Liver (tissue), 9 donors: ENCODE data around the gene MALRD1. TPM values are rescaled to one million over a fixed set of nuclear protein-coding genes. Genes with fewer than 3 reads are reported as not detected.

Experiments
- DNase-seq: peaks from one replicate; pipeline ENCODE4 v3.0.0-alpha.2; 2017; ENCODE audit warnings: low spot score
- H3K27ac ChIP-seq, 2 donors: one replicate each; pipeline ENCODE4 v1.7.0; 2013; ENCODE audit warnings: inconsistent platforms in 2 of 2, low read length in 2 of 2, control low read depth in 1 of 2, low read depth in 1 of 2, mild to moderate bottlenecking in 1 of 2
- H3K27me3 ChIP-seq, 4 donors: one replicate each; pipeline versions ENCODE4 v1.6.1 to v1.7.0; 2013; ENCODE audit warnings: low read length in 3 of 4, inconsistent platforms in 1 of 4, mild to moderate bottlenecking in 1 of 4, moderate library complexity in 1 of 4; ENCODE audit not compliant: control insufficient read depth in 4 of 4, insufficient read depth in 4 of 4
- H3K36me3 ChIP-seq, 4 donors: one replicate each; pipeline versions ENCODE4 v1.6.1 to v1.7.0; 2013; ENCODE audit warnings: low read length in 3 of 4, mild to moderate bottlenecking in 3 of 4, low read depth in 1 of 4, moderate library complexity in 1 of 4; ENCODE audit not compliant: control insufficient read depth in 4 of 4, insufficient read depth in 3 of 4
- H3K4me1 ChIP-seq, 4 donors: one replicate each; pipeline versions ENCODE4 v1.6.1 to v1.7.0; 2013; ENCODE audit warnings: low read length in 3 of 4, mild to moderate bottlenecking in 3 of 4, moderate library complexity in 1 of 4; ENCODE audit not compliant: control insufficient read depth in 4 of 4, insufficient read depth in 4 of 4
- H3K4me3 ChIP-seq, 3 donors: one replicate each; pipeline versions ENCODE4 v1.6.1 to v1.7.0; 2013; ENCODE audit warnings: low read length in 3 of 3, control low read depth in 1 of 3, low read depth in 1 of 3, mild to moderate bottlenecking in 1 of 3
- H3K9ac ChIP-seq, 2 donors: one replicate each; pipeline ENCODE4 v1.7.0; 2013; ENCODE audit warnings: low read length in 2 of 2, mild to moderate bottlenecking in 2 of 2, moderate library complexity in 2 of 2, control low read depth in 1 of 2, low read depth in 1 of 2
- H3K9me3 ChIP-seq, 4 donors: one replicate each; pipeline versions ENCODE4 v1.6.1 to v1.7.0; 2013; ENCODE audit warnings: low read length in 3 of 4; ENCODE audit not compliant: control insufficient read depth in 4 of 4
- ATF3 ChIP-seq: IDR thresholded peaks from 2 replicates; pipeline ENCODE4 v1.6.1; 2016; ENCODE audit warnings: antibody characterized with exemption
- CTCF ChIP-seq: fragments of 150-350 bp; IDR thresholded peaks from 2 replicates; pipeline ENCODE4 v1.5.1; 2017; ENCODE audit warnings: improper control_type of control experiment, low read depth, low read length; ENCODE audit not compliant: missing input control
- EGR1 ChIP-seq, 2 donors: IDR thresholded peaks; 2 replicates each; pipeline ENCODE4 v1.6.1; 2016 to 2018; ENCODE audit warnings: antibody characterized with exemption in 2 of 2, low read depth in 2 of 2
- FOXA2 ChIP-seq: IDR thresholded peaks from 2 replicates; pipeline ENCODE4 v1.6.1; 2016; ENCODE audit warnings: antibody characterized with exemption
- GABPA ChIP-seq, 2 donors: IDR thresholded peaks in 1 of 2; conservative IDR thresholded peaks in 1 of 2; 2 replicates each; pipeline ENCODE4 v1.6.1; 2016; ENCODE audit warnings: antibody characterized with exemption in 2 of 2, mild to moderate bottlenecking in 1 of 2, moderate library complexity in 1 of 2
- HNF4A ChIP-seq, 2 donors: conservative IDR thresholded peaks; 2 replicates each; pipeline ENCODE4 v1.6.1; 2016; ENCODE audit warnings: antibody characterized with exemption in 2 of 2, mild to moderate bottlenecking in 2 of 2
- HNF4G ChIP-seq: IDR thresholded peaks from 2 replicates; pipeline ENCODE4 v1.6.1; 2016; ENCODE audit warnings: antibody characterized with exemption
- RAD21 ChIP-seq, 2 donors: IDR thresholded peaks; 2 replicates each; pipeline ENCODE4 v1.6.1; 2016; ENCODE audit warnings: antibody characterized with exemption in 2 of 2, mild to moderate bottlenecking in 2 of 2
- RXRA ChIP-seq, 2 donors: IDR thresholded peaks; 2 replicates each; pipeline ENCODE4 v1.6.1; 2017 to 2018; ENCODE audit warnings: antibody characterized with exemption in 2 of 2, mild to moderate bottlenecking in 1 of 2
- TAF1 ChIP-seq: conservative IDR thresholded peaks from 2 replicates; pipeline ENCODE4 v1.6.1; 2016; ENCODE audit warnings: antibody characterized with exemption, mild to moderate bottlenecking
- YY1 ChIP-seq: IDR thresholded peaks from 2 replicates; pipeline ENCODE4 v1.6.1; 2016; ENCODE audit warnings: antibody characterized with exemption, mild to moderate bottlenecking
- ZBTB33 ChIP-seq: IDR thresholded peaks from 2 replicates; pipeline ENCODE4 v1.6.1; 2016; ENCODE audit warnings: antibody characterized with exemption
- WGBS: extraction: QIAGEN DNeasy Blood & Tissue Kit; methylation state at CpG from one replicate; pipeline ENCODE4 v1.1.7; 2013; 5-methylcytosine and 5-hydroxymethylcytosine counted together
- polyA plus RNA-seq, 2 donors: library from polyadenylated mRNA; stranded (reverse) in 1 of 2; unstranded in 1 of 2; fragments of 200-250 nt in 1 of 2; fragments of >200 nt in 1 of 2; fragmentation: Nextera tagmentation in 1 of 2; extraction: Ambion mirVana in 1 of 2; gene quantifications; one replicate each; pipeline versions ENCODE4 v1.2.1 to v1.2.3, GENCODE V29; 2013 to 2015
- total RNA-seq, 2 donors: library from RNA; depleted of rRNA; stranded (reverse); fragments of >200 nt; gene quantifications; one replicate each; pipeline ENCODE4 v1.2.3, GENCODE V29; 2014
- TF ChIP-seq, protein P1 (sequence below): IDR thresholded peaks from 2 replicates; pipeline ENCODE4 v1.6.1; 2016; ENCODE audit warnings: antibody characterized with exemption
- donor health status: healthy.
- donor health status: healthy.
- donor health status: healthy.
- donor health status: healthy.
- donor health status: healthy.

MALRD1 gene
- total and polyA plus RNA-seq, 4 donors, result 0.37 to 0.59 TPM; not detected in 2

- TF ChIP-seq YY1 (peak; percentile 48), ATF3 (no peak), FOXA2 (peak; percentile 88), RXRA (IDR thresholded peaks at IDR 0.05) (peak; percentile 90 to 92), HNF4G (peak; percentile 33), ZBTB33 (peak; percentile 44)
Measured at GRCh38 chr10:19658622-19659233, 610.1 kb downstream of the MALRD1 start (continued).

- H3K4me3 ChIP-seq, result no peak overlapping the region
- no peaks in the 10 kb centered on the region for H3K9me3 ChIP-seq
- no peaks in the 10 kb centered on the region for H3K36me3 ChIP-seq
- no peaks in the 10 kb centered on the region for H3K27me3 ChIP-seq
- H3K9ac ChIP-seq, result no peak overlapping the region
- no peak for DNase-seq
- peaks cover 4 to 43% (median 26%) of the 10 kb centered on the region in 4 donors for H3K4me1 ChIP-seq
- no peak for TF ChIP-seq ZBTB33
- TF ChIP-seq HNF4G, result no peak
- TF ChIP-seq, protein P1, sequence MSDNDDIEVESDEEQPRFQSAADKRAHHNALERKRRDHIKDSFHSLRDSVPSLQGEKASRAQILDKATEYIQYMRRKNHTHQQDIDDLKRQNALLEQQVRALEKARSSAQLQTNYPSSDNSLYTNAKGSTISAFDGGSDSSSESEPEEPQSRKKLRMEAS, result no peak
- no peak for TF ChIP-seq HNF4A (conservative IDR thresholded peaks at IDR 0.05)
- no peak for TF ChIP-seq GABPA (IDR thresholded peaks at IDR 0.05 in 1 of 2, conservative IDR thresholded peaks at IDR 0.05 in 1 of 2)
- no peak for TF ChIP-seq EGR1 (IDR thresholded peaks at IDR 0.05; ENCODE audit: low read depth in 2 of 2)
- no peak for TF ChIP-seq TAF1
- WGBS, result 88% methylated on average over 4 of the region's 4 CpGs
- H3K27ac ChIP-seq, result no peak overlapping the region
Measured at GRCh38 chr10:19659920-19660655, 611.5 kb downstream of the MALRD1 start.

- TF ChIP-seq RAD21 (IDR thresholded peaks at IDR 0.05) (peak; percentile 39 to 42), CTCF (no peak)
- 99% methylated on average over 1 of the region's 1 CpG for WGBS
- Histone ChIP-seq H3K4me1 (peaks cover 0 to 17% (median 10%) of the 10 kb centered on the region in 4 donors), H3K9me3 (peaks cover 0 to 1% (median 0%) of the 10 kb centered on the region in 4 donors), H3K9ac (no peak overlapping the region), H3K27me3 (no peaks in the 10 kb centered on the region), H3K4me3 (no peak overlapping the region), H3K36me3 (no peaks in the 10 kb centered on the region), H3K27ac (no peak overlapping the region)
- no peak for DNase-seq
Measured at GRCh38 chr10:19663344-19663743, 614.7 kb downstream of the MALRD1 start.
